MM.1S (cell line): ENCODE data around the gene KLHDC9.

Experiments used
- DNase-seq: peaks from one replicate; pipeline ENCODE4 v3.0.0-alpha.2; 2015
- H2AFZ ChIP-seq: fragments of 300-600 bp; sonication (generic); 2 replicates; pipeline ENCODE4 v1.6.0; 2016; ENCODE audit warnings: antibody characterized with exemption, low read length
- H3F3A ChIP-seq: fragments of 300-600 bp; sonication (generic); 2 replicates; pipeline ENCODE4 v1.6.1; 2016; ENCODE audit warnings: mild to moderate bottlenecking, antibody characterized with exemption, low read length, moderate library complexity, mixed read lengths; ENCODE audit not compliant: insufficient read depth
- H3K27ac ChIP-seq: fragments of 300-600 bp; sonication (generic); 2 replicates; pipeline ENCODE4 v1.5.1; 2016; ENCODE audit warnings: mild to moderate bottlenecking, low read length
- H3K27me3 ChIP-seq: fragments of 300-600 bp; sonication (generic); replicated peaks from 2 replicates; pipeline ENCODE4 v1.6.0; 2016; ENCODE audit warnings: low read length; ENCODE audit not compliant: insufficient read depth
- H3K36me3 ChIP-seq: fragments of 300-600 bp; sonication (generic); replicated peaks from 2 replicates; pipeline ENCODE4 v1.6.1; 2016; ENCODE audit warnings: mild to moderate bottlenecking, low read length, mixed read lengths; ENCODE audit not compliant: insufficient read depth
- H3K4me1 ChIP-seq: fragments of 300-600 bp; sonication (generic); 2 replicates; pipeline ENCODE4 v1.6.1; 2016; ENCODE audit warnings: low read length, mixed read lengths
- H3K4me2 ChIP-seq: fragments of 300-600 bp; sonication (generic); 2 replicates; pipeline ENCODE4 v1.6.0; 2016; ENCODE audit warnings: low read depth, low read length
- H3K4me3 ChIP-seq: fragments of 300-600 bp; sonication (generic); 2 replicates; pipeline ENCODE4 v1.5.1; 2016; ENCODE audit warnings: low read length, mixed read lengths
- H3K79me2 ChIP-seq: fragments of 300-600 bp; sonication (generic); 2 replicates; pipeline ENCODE4 v1.6.1; 2016; ENCODE audit warnings: mixed run types, low read length, mixed read lengths
- H3K9ac ChIP-seq: fragments of 300-600 bp; sonication (generic); 2 replicates; pipeline ENCODE4 v1.6.1; 2016; ENCODE audit warnings: low read length, mixed read lengths
- H3K9me2 ChIP-seq: fragments of 300-600 bp; sonication (generic); replicated peaks from 2 replicates; pipeline ENCODE4 v1.6.1; 2016; ENCODE audit warnings: mild to moderate bottlenecking, low read length, mixed read lengths; ENCODE audit not compliant: insufficient read depth
- H3K9me3 ChIP-seq: fragments of 300-600 bp; sonication (generic); replicated peaks from 2 replicates; pipeline ENCODE4 v1.6.1; 2016; ENCODE audit warnings: mild to moderate bottlenecking, low read length, mixed read lengths; ENCODE audit not compliant: insufficient read depth
- H4K20me1 ChIP-seq: fragments of 300-600 bp; sonication (generic); 2 replicates; pipeline ENCODE4 v1.6.1; 2016; ENCODE audit warnings: mild to moderate bottlenecking, low read length, moderate library complexity, mixed read lengths; ENCODE audit not compliant: insufficient read depth
- CTCF ChIP-seq: fragments of 300-600 bp; sonication (generic); IDR thresholded peaks from 2 replicates; pipeline ENCODE4 v1.5.1; 2016; ENCODE audit warnings: antibody characterized with exemption, low read length, mixed read lengths
- EZH2 ChIP-seq: fragments of 300-600 bp; sonication (generic); optimal IDR thresholded peaks from 2 replicates; pipeline ENCODE3; 2017; ENCODE audit warnings: low read depth, mild to moderate bottlenecking, antibody characterized with exemption, low read length, mixed read lengths
- EZH2phosphoT487 ChIP-seq: fragments of 300-600 bp; sonication (generic); IDR thresholded peaks from 2 replicates; pipeline ENCODE4 v1.6.1; 2018; ENCODE audit warnings: antibody characterized with exemption, low read length

The KLHDC9 gene

GRCh38 chr1:161121834-161122233, 23.7 kb downstream of the KLHDC9 start:
- Histone ChIP-seq H3K4me3 (no peak overlapping the region), H3K9me2 (no peaks in the 10 kb centered on the region), H2AFZ (no peak overlapping the region), H3K79me2 (peaks cover 54% of the 10 kb centered on the region), H3K27me3 (no peaks in the 10 kb centered on the region), H4K20me1 (no peaks in the 10 kb centered on the region), H3K36me3 (0 out of 2 replicates have a peak, but pooled peaks cover 5% of the 10 kb centered on the region), H3K4me1 (peaks cover 18% of the 10 kb centered on the region), H3K4me2 (no peak overlapping the region), H3K9me3 (no peaks in the 10 kb centered on the region), H3K9ac (no peak overlapping the region), H3F3A (0 out of 2 replicates have a peak, but pooled peaks cover 15% of the 10 kb centered on the region), H3K27ac (no peak overlapping the region)
- TF ChIP-seq EZH2: no peak
- TF ChIP-seq CTCF: no peak
- no peak for TF ChIP-seq EZH2phosphoT487
- DNase-seq: no peak

GRCh38 chr1:161122967-161123366, 24.8 kb downstream of the KLHDC9 start:
- Histone ChIP-seq H3K79me2 (peaks cover 54% of the 10 kb centered on the region), H3K9me3 (no peaks in the 10 kb centered on the region), H3F3A (0 out of 2 replicates have a peak, but pooled peaks cover 9% of the 10 kb centered on the region), H3K4me2 (no peak overlapping the region), H3K27ac (no peak overlapping the region), H3K36me3 (0 out of 2 replicates have a peak, but pooled peaks cover 5% of the 10 kb centered on the region), H4K20me1 (no peaks in the 10 kb centered on the region), H3K4me1 (peaks cover 18% of the 10 kb centered on the region), H3K4me3 (no peak overlapping the region), H2AFZ (no peak overlapping the region), H3K9me2 (no peaks in the 10 kb centered on the region), H3K27me3 (no peaks in the 10 kb centered on the region), H3K9ac (no peak overlapping the region)
- no peak for TF ChIP-seq EZH2
- no peak for TF ChIP-seq EZH2phosphoT487
- DNase-seq: no peak

- DNase-seq: no peak
- Histone ChIP-seq H3K9me3 (no peaks in the 10 kb centered on the region), H3K27ac (no peak overlapping the region), H3K27me3 (no peaks in the 10 kb centered on the region), H3F3A (peaks cover 19% of the 10 kb centered on the region), H3K79me2 (peaks cover 74% of the 10 kb centered on the region), H3K4me2 (no peak overlapping the region), H4K20me1 (no peaks in the 10 kb centered on the region), H3K4me3 (no peak overlapping the region), H3K4me1 (peaks cover 9% of the 10 kb centered on the region; the same call in 1 of the 2 replicates), H2AFZ (no peak overlapping the region), H3K36me3 (no peaks in the 10 kb centered on the region), H3K9ac (no peak overlapping the region), H3K9me2 (no peaks in the 10 kb centered on the region)
- TF ChIP-seq EZH2phosphoT487 (no peak), CTCF (no peak), EZH2 (no peak)
These were observed 29.5 kb downstream of the KLHDC9 start for GRCh38 chr1:161127649-161128048.

- no peak for TF ChIP-seq CTCF
- TF ChIP-seq EZH2: no peak
- no peak for TF ChIP-seq EZH2phosphoT487
- DNase-seq: no peak
- H3K36me3 ChIP-seq: no peaks in the 10 kb centered on the region
These were observed 30.6 kb downstream of the KLHDC9 start for GRCh38 chr1:161128591-161129420.

More at GRCh38 chr1:161128591-161129420, 30.6 kb downstream of the KLHDC9 start:
- Histone ChIP-seq H3K27me3 (no peaks in the 10 kb centered on the region), H4K20me1 (no peaks in the 10 kb centered on the region), H3F3A (peaks cover 27% of the 10 kb centered on the region), H3K4me2 (no peak overlapping the region), H3K9me3 (no peaks in the 10 kb centered on the region), H3K4me1 (peaks cover 9% of the 10 kb centered on the region; the same call in 1 of the 2 replicates), H2AFZ (no peak overlapping the region), H3K27ac (no peak overlapping the region), H3K9me2 (no peaks in the 10 kb centered on the region), H3K79me2 (peaks cover 85% of the 10 kb centered on the region), H3K9ac (no peak overlapping the region), H3K4me3 (no peak overlapping the region)
